HG03175 (cell line): ENCODE results near the gene OGDHL.
"Not testable (repeated sequence)": the region's sequence is repeated elsewhere in the genome, so short reads cannot be mapped to it uniquely, and the experiment has no call there.

ENCODE experiments used
- ATAC-seq: cut with Tn5 transposase; IDR thresholded peaks from one replicate; pipeline ENCODE4 v1.9.1; 2021; ENCODE audit warnings: mild to moderate bottlenecking, moderate library complexity; ENCODE audit not compliant: unreplicated experiment

The OGDHL gene

GRCh38 chr10:49761789-49762565, at the start of gene OGDHL:
Gene OGDHL, minus strand, starts transcription at chr10:49762323. Its CDS starts 3,731 bp downstream, at chr10:49758592.
- peak; percentile 83 for ATAC-seq

GRCh38 chr10:49803988-49804387, 41.9 kb upstream of the OGDHL start:
- no peak for ATAC-seq

GRCh38 chr10:49798275-49798674, 36.2 kb upstream of the OGDHL start:
- no peak for ATAC-seq

GRCh38 chr10:49791100-49791499, 29.0 kb upstream of the OGDHL start:
- no peak for ATAC-seq

- ATAC-seq = no peak
Measured at GRCh38 chr10:49784681-49785080, 22.6 kb upstream of the OGDHL start.

- no peak for ATAC-seq
Measured at GRCh38 chr10:49783645-49784044, 21.5 kb upstream of the OGDHL start.

- ATAC-seq = no peak
Measured at GRCh38 chr10:49781247-49781646, 19.1 kb upstream of the OGDHL start.

GRCh38 chr10:49778197-49778596, 16.1 kb upstream of the OGDHL start:
- ATAC-seq = no peak

- ATAC-seq = no peak
Measured at GRCh38 chr10:49776851-49777250, 14.7 kb upstream of the OGDHL start.

GRCh38 chr10:49775014-49775413, 12.9 kb upstream of the OGDHL start:
- ATAC-seq = no peak

GRCh38 chr10:49772944-49773343, 10.8 kb upstream of the OGDHL start:
- not testable (repeated sequence) for ATAC-seq

- ATAC-seq = not testable (repeated sequence)
Measured at GRCh38 chr10:49771046-49771445, 8.9 kb upstream of the OGDHL start.

- ATAC-seq = no peak
Measured at GRCh38 chr10:49769692-49770091, 7.6 kb upstream of the OGDHL start.

- no peak for ATAC-seq
Measured at GRCh38 chr10:49768731-49769130, 6.6 kb upstream of the OGDHL start.

GRCh38 chr10:49768329-49768728, 6.2 kb upstream of the OGDHL start:
- ATAC-seq = no peak

- no peak for ATAC-seq
Measured at GRCh38 chr10:49767752-49768151, 5.6 kb upstream of the OGDHL start.

- ATAC-seq = no peak
Measured at GRCh38 chr10:49766484-49766883, 4.4 kb upstream of the OGDHL start.

- ATAC-seq = no peak
Measured at GRCh38 chr10:49762566-49762877, 399 bp upstream of the OGDHL start.

- no peak for ATAC-seq
Measured at GRCh38 chr10:49761201-49761788, 828 bp downstream of the OGDHL start.

- ATAC-seq = no peak
Measured at GRCh38 chr10:49760789-49761188, 1.3 kb downstream of the OGDHL start.

GRCh38 chr10:49759787-49760551, 2.2 kb downstream of the OGDHL start:
- ATAC-seq = no peak
